Thyroid gland (tissue), 4 donors: ENCODE data around the gene ANKRD55.

Experiments
- CTCF ChIP-seq, 6 experiments: fragments of 200-600 bp in 3 of 6; fragments of 450-650 bp in 3 of 6; sonication (generic) in 3 of 6; IDR thresholded peaks; one replicate each; pipeline ENCODE4 v1.5.1; 2016 to 2019; ENCODE audit warnings: antibody characterized with exemption in 6 of 6, mild to moderate bottlenecking in 2 of 6, inconsistent platforms in 1 of 6, moderate library complexity in 1 of 6
- POLR2A ChIP-seq, 2 donors: fragments of 450-650 bp; IDR thresholded peaks; one replicate each; pipeline ENCODE4 v1.6.1; 2017; ENCODE audit warnings: antibody characterized with exemption in 2 of 2, mild to moderate bottlenecking in 2 of 2, moderate library complexity in 1 of 2

GRCh38 chr5:56128113-56128512, 105.0 kb downstream of the ANKRD55 start:
- TF ChIP-seq POLR2A (IDR thresholded peaks at IDR 0.05) (no peak), CTCF (IDR thresholded peaks at IDR 0.05) (no peak)
